T-cell (primary cell): ENCODE results near the gene RRH. TPM values are rescaled to one million over a fixed set of nuclear protein-coding genes. Genes with fewer than 3 reads are reported as not detected.

ENCODE experiments used
- ATAC-seq, 4 experiments: fragments of 200-7000 bp in 3 of 4; fragments of 150-1000 bp in 1 of 4; cut with Tn5 transposase; replicated peaks in 1 of 4; 1 replicate in 3 of 4; 2 replicates in 1 of 4; pipeline ENCODE4 v1.10.0; 2021; ENCODE audit warnings: moderate library complexity in 3 of 4, mild to moderate bottlenecking in 2 of 4, moderate number of reproducible peaks in 1 of 4
- CTCF ChIA-PET, 2 donors: fragments of 300-600 bp; sonication (Branson Sonifier 250); formaldehyde crosslinking; loops; one replicate each; lab custom pipeline; 2022; ENCODE audit warnings: antibody characterized with exemption in 2 of 2; lab: Charles Lee
- POLR2A ChIA-PET, 2 donors: fragments of 300-600 bp; sonication (Branson Sonifier 250); formaldehyde crosslinking; loops; one replicate each; lab custom pipeline; 2022; ENCODE audit warnings: antibody characterized with exemption in 2 of 2; lab: Charles Lee
- DNase-seq, 35 experiments: peaks; one replicate each; pipeline versions ENCODE4 v3.0.0 to v3.0.0-alpha.2; 2013 to 2023
- H3K27ac ChIP-seq: one replicate; pipeline ENCODE4 v1.5.1; 2013; ENCODE audit warnings: low read length
- H3K27me3 ChIP-seq, 2 experiments: replicated peaks in 1 of 2; 1 replicate in 1 of 2; 2 replicates in 1 of 2; pipeline versions ENCODE4 v1.6.1 to v1.7.0; 2013; ENCODE audit warnings: low read length in 1 of 2, mixed read lengths in 1 of 2; ENCODE audit not compliant: control insufficient read depth in 2 of 2, insufficient read depth in 2 of 2; ENCODE audit errors: extremely low read depth in 1 of 2
- H3K36me3 ChIP-seq, 2 donors: 1 replicate in 1 of 2; 2 replicates in 1 of 2; pipeline versions ENCODE4 v1.6.1 to v1.7.0; 2013; ENCODE audit warnings: low read length in 1 of 2; ENCODE audit not compliant: control insufficient read depth in 2 of 2, insufficient read depth in 1 of 2; ENCODE audit errors: extremely low read depth in 1 of 2
- H3K4me1 ChIP-seq, 2 experiments: 1 replicate in 1 of 2; 2 replicates in 1 of 2; pipeline versions ENCODE4 v1.6.1 to v1.7.0; 2013; ENCODE audit warnings: low read length in 2 of 2, mixed read lengths in 1 of 2; ENCODE audit not compliant: insufficient read depth in 2 of 2, control insufficient read depth in 1 of 2; ENCODE audit errors: extremely low read depth in 1 of 2
- H3K4me3 ChIP-seq, 2 donors: 1 replicate in 1 of 2; 2 replicates in 1 of 2; pipeline versions ENCODE4 v1.5.1 to v1.7.0; 2013; ENCODE audit warnings: mild to moderate bottlenecking in 2 of 2, low read length in 1 of 2, moderate library complexity in 1 of 2; ENCODE audit not compliant: control insufficient read depth in 1 of 2; ENCODE audit errors: extremely low read depth in 1 of 2
- H3K9me3 ChIP-seq: 2 replicates; pipeline ENCODE4 v1.7.0; 2013
- H3K27ac Mint-ChIP-seq, 2 donors: one replicate each; pipeline ENCODE4 v1.8.0; 2020 to 2021; ENCODE audit warnings: mild to moderate bottlenecking in 2 of 2, mixed read lengths in 2 of 2
- H3K27me3 Mint-ChIP-seq, 2 donors: one replicate each; pipeline ENCODE4 v1.8.0; 2021 to 2022; ENCODE audit warnings: mixed read lengths in 2 of 2
- H3K36me3 Mint-ChIP-seq: one replicate; pipeline ENCODE4 v1.8.0; 2021; ENCODE audit warnings: mixed read lengths
- H3K4me1 Mint-ChIP-seq, 3 donors: one replicate each; pipeline ENCODE4 v1.8.0; 2020 to 2022; ENCODE audit warnings: mixed read lengths in 3 of 3, mild to moderate bottlenecking in 1 of 3
- H3K4me3 Mint-ChIP-seq, 3 donors: one replicate each; pipeline ENCODE4 v1.8.0; 2020 to 2022; ENCODE audit warnings: mild to moderate bottlenecking in 3 of 3, mixed read lengths in 3 of 3, moderate library complexity in 3 of 3
- H3K9me3 Mint-ChIP-seq, 3 donors: one replicate each; pipeline ENCODE4 v1.8.0; 2020 to 2022; ENCODE audit warnings: mixed read lengths in 3 of 3
- whole genome bisulfite sequencing: methylation state at CpG from one replicate; pipeline ENCODE4 v1.1.5; 2013; ENCODE audit warnings: missing lambda C conversion rate; ENCODE audit not compliant: insufficient coverage; 5-methylcytosine and 5-hydroxymethylcytosine counted together
- total RNA-seq, 35 experiments: library from RNA in 6 of 35; stranded (reverse) in 6 of 35; fragments of 120-200 nt in 1 of 35; gene quantifications; one replicate each; pipeline versions ENCODE4 v1.2.1 to v1.2.4 and lab custom pipeline; 2013 to 2026

Gene RRH
- total RNA-seq, 5 donors from 2014 or later (not counting 1 experiment from before 2014, with no cell fraction given) = 0.33 to 0.61 (median 0.34) TPM; not detected in 1

- Mint-ChIP-seq H3K9me3 (no peaks in the 10 kb centered on the region), H3K36me3 (no peaks in the 10 kb centered on the region), H3K4me1 (no peaks in the 10 kb centered on the region), H3K27me3 (peaks cover 11 to 15% of the 10 kb centered on the region in 2 donors), H3K4me3 (no peak overlapping the region), H3K27ac (no peak overlapping the region)
- DNase-seq (no peak), ATAC-seq (no peak)
- H3K36me3 ChIP-seq = no peaks in the 10 kb centered on the region
- no CpG with 5 or more reads among the region's 2 CpGs for WGBS
- ChIA-PET POLR2A (no interaction called here), CTCF (interaction anchor here in 1 of 2 donors (0.6 kb wide), 1 partner anchor 633 kb away, joined by 4 read pairs; no protein-coding TSS in a partner anchor)
- no peak overlapping the region for H3K27ac ChIP-seq
- no peaks in the 10 kb centered on the region for H3K9me3 ChIP-seq
- peaks cover 0 to 16% of the 10 kb centered on the region in 2 experiments for H3K27me3 ChIP-seq
- H3K4me1 ChIP-seq = no peaks in the 10 kb centered on the region
- H3K4me3 ChIP-seq = no peak overlapping the region
These were observed 49.0 kb downstream of the RRH start for GRCh38 chr4:109876634-109877265.

- Histone ChIP-seq H3K27ac (no peak overlapping the region), H3K27me3 (peaks cover 0 to 16% of the 10 kb centered on the region in 2 experiments), H3K4me3 (no peak overlapping the region), H3K36me3 (no peaks in the 10 kb centered on the region), H3K4me1 (no peaks in the 10 kb centered on the region), H3K9me3 (no peaks in the 10 kb centered on the region)
- ChIA-PET POLR2A (no interaction called here), CTCF (interaction anchor here (0.6 kb wide), 2 partner anchors 51 to 634 kb away, joined by 3 to 4 read pairs; no protein-coding TSS in a partner anchor)
- Mint-ChIP-seq H3K9me3 (no peaks in the 10 kb centered on the region), H3K27ac (no peak overlapping the region), H3K27me3 (peaks cover 11 to 15% of the 10 kb centered on the region in 2 donors), H3K4me1 (no peaks in the 10 kb centered on the region), H3K4me3 (no peak overlapping the region), H3K36me3 (no peaks in the 10 kb centered on the region)
- no peak for ATAC-seq
- no CpG with 5 or more reads among the region's 3 CpGs for whole genome bisulfite sequencing
- DNase-seq = no peak
These were observed 49.6 kb downstream of the RRH start for GRCh38 chr4:109877400-109877799.

GRCh38 chr4:109878355-109878754 is 50.6 kb downstream of the RRH start:
- POLR2A ChIA-PET = no interaction called here
- no peaks in the 10 kb centered on the region for H3K4me1 ChIP-seq
- H3K36me3 Mint-ChIP-seq = no peaks in the 10 kb centered on the region

GRCh38 chr4:109879081-109879480 is 51.3 kb downstream of the RRH start:
- CTCF ChIA-PET = no interaction called here
- Histone ChIP-seq H3K9me3 (no peaks in the 10 kb centered on the region), H3K27ac (no peak overlapping the region), H3K27me3 (peaks cover 0 to 16% of the 10 kb centered on the region in 2 experiments), H3K4me1 (no peaks in the 10 kb centered on the region), H3K36me3 (no peaks in the 10 kb centered on the region), H3K4me3 (no peak overlapping the region)
- no peak for ATAC-seq
- no peak for DNase-seq
- Mint-ChIP-seq H3K36me3 (no peaks in the 10 kb centered on the region), H3K9me3 (no peaks in the 10 kb centered on the region), H3K4me3 (no peak overlapping the region), H3K4me1 (no peaks in the 10 kb centered on the region), H3K27ac (no peak overlapping the region), H3K27me3 (peaks cover 11 to 15% of the 10 kb centered on the region in 2 donors)
- WGBS = 80% methylated on average over 12 of the region's 12 CpGs
- POLR2A ChIA-PET = no interaction called here

More at GRCh38 chr4:109878355-109878754, 50.6 kb downstream of the RRH start:
- WGBS = no CpG with 5 or more reads among the region's 2 CpGs
- DNase-seq (no peak), ATAC-seq (no peak)
- Histone ChIP-seq H3K4me3 (no peak overlapping the region), H3K9me3 (no peaks in the 10 kb centered on the region), H3K36me3 (no peaks in the 10 kb centered on the region), H3K27me3 (peaks cover 0 to 16% of the 10 kb centered on the region in 2 experiments), H3K27ac (no peak overlapping the region)
- no peaks in the 10 kb centered on the region for H3K4me1 Mint-ChIP-seq
- H3K27me3 Mint-ChIP-seq = peaks cover 11 to 15% of the 10 kb centered on the region in 2 donors
- H3K4me3 Mint-ChIP-seq = no peak overlapping the region
- CTCF ChIA-PET = interaction anchor here in 1 of 2 donors (0.7 kb wide), 1 partner anchor 428 kb away, joined by 8 read pairs; no protein-coding TSS in a partner anchor
- no peaks in the 10 kb centered on the region for H3K9me3 Mint-ChIP-seq
- H3K27ac Mint-ChIP-seq = no peak overlapping the region

GRCh38 chr4:109879636-109880314 is 52.0 kb downstream of the RRH start:
- H3K4me1 ChIP-seq = no peaks in the 10 kb centered on the region
- no peaks in the 10 kb centered on the region for H3K4me1 Mint-ChIP-seq
- H3K27me3 ChIP-seq = peaks cover 0 to 16% of the 10 kb centered on the region in 2 experiments
- no peaks in the 10 kb centered on the region for H3K9me3 Mint-ChIP-seq
- H3K36me3 Mint-ChIP-seq = no peaks in the 10 kb centered on the region
- DNase-seq = no peak
- H3K9me3 ChIP-seq = no peaks in the 10 kb centered on the region
- ChIA-PET CTCF (no interaction called here), POLR2A (no interaction called here)
- H3K4me3 Mint-ChIP-seq = no peak overlapping the region
- H3K27ac Mint-ChIP-seq = no peak overlapping the region
- WGBS = 90% methylated on average over 3 of the region's 7 CpGs
- H3K36me3 ChIP-seq = no peaks in the 10 kb centered on the region
- peaks cover 11 to 15% of the 10 kb centered on the region in 2 donors for H3K27me3 Mint-ChIP-seq
- no peak overlapping the region for H3K4me3 ChIP-seq
- ATAC-seq = no peak
- no peak overlapping the region for H3K27ac ChIP-seq

GRCh38 chr4:109886303-109886702 is 58.5 kb downstream of the RRH start:
- Histone ChIP-seq H3K27ac (no peak overlapping the region), H3K9me3 (no peaks in the 10 kb centered on the region), H3K27me3 (peaks cover 0 to 3% of the 10 kb centered on the region in 2 experiments), H3K4me1 (no peaks in the 10 kb centered on the region), H3K4me3 (no peak overlapping the region), H3K36me3 (no peaks in the 10 kb centered on the region)
- Mint-ChIP-seq H3K27me3 (no peaks in the 10 kb centered on the region), H3K4me1 (no peaks in the 10 kb centered on the region), H3K36me3 (no peaks in the 10 kb centered on the region), H3K4me3 (no peak overlapping the region), H3K27ac (no peak overlapping the region), H3K9me3 (no peaks in the 10 kb centered on the region)
- ChIA-PET POLR2A (no interaction called here), CTCF (no interaction called here)
- ATAC-seq = no peak
- no peak for DNase-seq
